ENCODE data around the gene YPEL5. TPM values are rescaled to one million over a fixed set of nuclear protein-coding genes. Genes with fewer than 3 reads are reported as not detected.
"Not testable (repeated sequence)": the region's sequence is repeated elsewhere in the genome, so short reads cannot be mapped to it uniquely, and the experiment has no call there.

The YPEL5 gene
- 71.2 and 108 TPM in 2 replicates for total RNA-seq

DNA sequence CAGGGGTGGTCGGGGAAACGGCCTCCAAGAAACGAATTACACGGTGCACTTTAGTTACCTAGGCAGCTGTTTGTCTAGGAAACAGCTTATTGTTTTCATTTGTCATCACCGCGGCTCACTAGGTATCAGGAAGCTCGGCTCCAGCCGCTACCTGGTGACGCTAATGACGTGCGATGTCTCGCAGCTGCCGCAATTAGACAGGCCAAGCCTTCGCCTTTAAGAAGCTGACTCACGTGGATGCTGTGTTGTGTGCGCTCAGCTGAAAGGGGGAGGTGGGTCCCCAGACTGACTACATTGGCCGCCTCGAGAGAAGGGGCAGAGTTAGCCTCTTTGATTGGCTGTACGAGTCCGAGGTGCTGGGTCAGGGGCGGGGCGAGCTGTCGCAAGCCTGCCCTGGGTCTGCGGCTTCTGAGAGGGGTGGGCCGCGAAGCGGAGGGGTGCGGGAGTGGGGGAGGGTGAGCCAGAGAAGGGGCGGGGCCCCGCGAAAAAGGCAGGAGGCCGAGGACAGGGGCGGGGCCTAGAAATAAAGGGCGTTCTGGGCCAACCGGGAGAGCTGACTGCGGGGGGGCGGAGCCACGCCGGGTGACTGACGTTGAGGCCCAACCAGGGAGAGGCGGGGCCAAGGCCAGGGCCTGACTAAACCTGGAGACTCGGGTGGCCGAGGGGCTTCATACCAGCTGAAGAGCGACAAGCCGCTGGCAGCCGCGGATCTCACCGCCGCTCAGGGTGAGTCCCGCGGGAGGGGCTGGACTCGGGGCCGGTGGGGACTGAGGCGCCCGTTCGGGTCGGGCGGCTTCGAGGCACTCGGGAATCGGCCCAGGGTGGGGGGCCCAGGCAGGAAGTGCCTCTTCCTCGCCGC is at the start of gene YPEL5:
YPEL5 (plus strand) TSS at position 671 of the 859 bp plus-strand sequence. CDS start 9,645 bp downstream, outside the sequence.
- peak; percentile 93 to 99 for DNase-seq (ENCODE audit: low read depth in 2 of 2)

GRCh38 chr2:30098266-30099005 is 48.4 kb upstream of the YPEL5 start:
- DNase-seq (ENCODE audit: low read depth in 2 of 2) = no peak

DNA sequence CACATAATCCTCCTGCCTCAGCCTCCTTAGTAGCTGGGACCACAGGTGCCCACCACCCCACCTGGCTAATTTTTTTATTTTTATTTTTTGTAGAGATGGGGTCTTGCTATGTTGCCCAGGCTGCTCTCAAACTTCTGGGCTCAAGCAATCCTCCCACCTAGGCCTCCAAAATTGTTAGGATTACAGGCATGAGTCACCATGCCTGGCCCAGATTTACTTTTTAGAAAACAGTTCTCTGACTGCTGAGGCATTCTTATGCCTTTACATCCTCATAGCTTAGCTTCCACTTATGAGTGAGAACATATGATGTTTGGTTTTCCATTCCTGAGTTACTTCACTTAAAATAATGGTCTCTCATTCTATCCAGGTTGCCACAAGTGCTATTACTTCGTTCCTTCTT is 47.4 kb upstream of the YPEL5 start:
- DNase-seq (ENCODE audit: low read depth in 2 of 2) = not testable (repeated sequence)

GRCh38 chr2:30100691-30101090 is 46.1 kb upstream of the YPEL5 start:
- not testable (repeated sequence) for DNase-seq (ENCODE audit: low read depth in 2 of 2)

- DNase-seq (ENCODE audit: low read depth in 2 of 2) = no peak
Observed at GRCh38 chr2:30104307-30104706, 42.5 kb upstream of the YPEL5 start.

- DNase-seq (ENCODE audit: low read depth in 2 of 2) = no peak
Observed at GRCh38 chr2:30105556-30105955, 41.3 kb upstream of the YPEL5 start.

DNA sequence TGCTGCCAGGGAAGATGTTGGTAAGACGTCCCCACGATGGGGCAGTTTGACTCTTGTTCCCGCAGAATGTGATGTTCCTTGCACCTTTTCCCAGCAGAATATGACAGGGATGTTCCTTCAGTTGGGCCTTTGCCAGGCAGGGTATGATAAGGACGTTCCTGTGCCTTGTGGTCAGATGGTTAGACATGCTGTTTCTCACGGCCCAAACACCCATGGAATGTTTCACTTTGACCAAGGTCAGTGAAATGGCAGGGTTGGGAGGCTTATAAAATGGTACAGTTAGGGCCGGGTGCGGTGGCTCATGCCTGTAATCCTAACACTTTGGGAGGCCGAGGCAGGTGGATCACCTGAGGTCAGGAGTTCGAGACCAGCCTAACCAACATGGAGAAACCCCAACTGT is 40.3 kb upstream of the YPEL5 start:
- DNase-seq (ENCODE audit: low read depth in 2 of 2) = no peak

DNA sequence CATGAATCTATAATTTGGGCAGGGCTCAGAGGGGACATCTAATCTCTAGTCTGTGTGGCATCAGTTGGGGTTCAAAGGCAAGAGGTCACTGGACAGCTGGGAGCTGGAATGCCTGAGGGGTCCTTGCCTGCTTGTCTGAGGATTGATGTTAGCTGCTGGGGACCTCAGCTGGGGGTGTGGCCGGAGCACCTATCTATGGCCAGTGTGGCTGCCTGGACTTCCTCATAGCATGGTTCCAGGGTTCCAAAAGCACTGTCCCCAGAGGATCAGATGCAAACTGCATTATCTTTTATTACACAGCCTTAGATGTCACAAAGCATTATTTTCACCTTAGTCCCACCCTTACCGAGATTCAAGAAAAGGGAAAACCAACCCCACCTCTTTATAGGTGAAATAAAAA is 38.6 kb upstream of the YPEL5 start:
- no peak for DNase-seq (ENCODE audit: low read depth in 2 of 2)

DNA sequence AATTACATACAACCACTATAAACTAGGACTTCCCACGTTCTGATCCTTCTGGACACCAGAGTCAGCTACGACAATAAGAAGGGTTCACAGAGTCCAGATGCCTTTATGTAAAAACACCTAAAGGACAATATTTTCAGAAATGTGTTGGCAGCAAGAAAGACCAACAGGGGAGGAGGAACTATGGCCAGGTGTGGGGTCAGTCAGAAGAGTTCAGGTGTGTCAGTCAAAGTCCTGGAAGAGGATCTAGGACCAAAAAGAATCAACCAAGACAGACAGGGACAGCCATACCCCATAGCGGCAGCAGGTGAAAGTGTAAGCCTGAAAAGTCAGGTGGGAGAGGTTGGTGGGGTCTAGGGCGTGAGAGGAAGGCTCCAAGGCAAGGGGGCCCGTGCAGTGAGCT is 38.0 kb upstream of the YPEL5 start:
- DNase-seq (ENCODE audit: low read depth in 2 of 2) = no peak

DNA sequence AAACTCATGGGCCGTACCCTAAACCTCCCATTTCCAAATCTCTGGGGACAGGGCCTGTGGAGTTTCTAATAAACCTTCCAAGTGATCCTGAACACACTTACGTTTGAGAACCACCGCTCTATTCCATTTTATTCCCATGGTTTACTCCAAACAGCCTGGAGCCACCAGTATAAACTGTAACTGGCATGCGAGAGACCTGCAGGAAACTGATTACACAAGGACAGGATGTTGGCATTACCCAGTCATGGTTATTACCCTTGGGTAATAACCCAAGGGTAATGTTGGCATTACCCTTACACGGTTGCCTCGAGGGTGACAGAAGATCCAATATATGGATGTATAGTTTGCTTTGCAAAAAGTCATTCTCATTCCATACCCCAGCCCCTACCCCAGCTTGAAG is 37.0 kb upstream of the YPEL5 start:
- DNase-seq (ENCODE audit: low read depth in 2 of 2) = no peak

DNA sequence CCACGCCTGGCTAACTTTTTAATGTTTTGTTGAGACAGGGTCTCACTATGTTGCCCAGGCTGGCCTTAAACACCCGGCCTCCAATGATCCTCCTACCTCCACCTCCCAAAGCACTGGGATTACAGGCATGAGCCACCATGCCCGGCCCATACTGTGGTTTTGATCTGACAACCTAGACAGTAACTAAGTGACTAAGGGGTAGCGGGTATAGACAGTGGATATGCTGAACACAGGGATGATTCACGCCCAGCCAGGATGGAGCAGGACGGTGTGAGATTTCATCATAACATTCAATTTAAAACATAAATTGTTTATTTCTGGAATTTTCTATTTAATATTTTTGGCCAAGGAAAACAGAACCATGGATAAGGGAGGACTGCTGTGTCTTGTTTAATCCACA is 36.0 kb upstream of the YPEL5 start:
- DNase-seq (ENCODE audit: low read depth in 2 of 2) = no peak

GRCh38 chr2:30111186-30111585 is 35.6 kb upstream of the YPEL5 start:
- DNase-seq (ENCODE audit: low read depth in 2 of 2) = not testable (repeated sequence)

GRCh38 chr2:30112561-30112960 is 34.2 kb upstream of the YPEL5 start:
- DNase-seq (ENCODE audit: low read depth in 2 of 2) = no peak

DNA sequence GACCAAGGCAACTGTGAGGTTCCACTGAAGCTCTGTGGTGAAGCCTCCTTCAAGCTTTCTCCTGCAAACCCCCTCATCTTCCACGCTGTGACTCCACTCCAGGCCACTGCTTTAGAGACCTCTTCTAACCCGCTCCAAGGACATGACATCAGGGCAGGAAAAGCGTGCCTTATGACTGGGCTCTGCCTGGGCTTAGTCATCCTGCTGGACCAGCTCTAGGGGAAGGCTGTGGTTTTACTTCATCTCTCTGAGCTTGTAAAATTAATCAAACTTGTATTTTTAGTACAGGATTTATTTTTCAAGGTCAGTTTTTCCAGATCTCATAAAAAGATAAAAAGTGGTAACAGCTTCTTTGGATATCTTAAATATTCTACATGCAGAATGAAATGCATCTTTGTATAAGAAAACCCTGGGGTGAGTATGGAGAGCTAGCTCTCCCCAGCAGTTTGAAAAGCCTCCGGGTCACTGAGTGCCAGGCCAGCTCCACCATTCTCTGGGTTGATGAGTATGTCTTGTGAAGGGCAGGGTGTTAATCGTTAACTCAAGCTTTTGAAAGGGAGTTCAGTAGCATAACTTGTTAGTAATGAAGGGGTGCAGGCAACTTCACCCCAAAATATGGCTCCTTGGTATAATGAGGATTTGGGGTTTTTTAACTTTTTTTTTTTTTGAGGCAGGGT is 33.1 kb upstream of the YPEL5 start:
- DNase-seq (ENCODE audit: low read depth in 2 of 2) = peak in 1 of 2 donors; percentile 45

- DNase-seq (ENCODE audit: low read depth in 2 of 2) = peak; percentile 60 to 70
Observed at GRCh38 chr2:30115141-30115980, 31.4 kb upstream of the YPEL5 start.

- DNase-seq (ENCODE audit: low read depth in 2 of 2) = no peak
Observed at GRCh38 chr2:30115981-30116285, 30.9 kb upstream of the YPEL5 start.

DNA sequence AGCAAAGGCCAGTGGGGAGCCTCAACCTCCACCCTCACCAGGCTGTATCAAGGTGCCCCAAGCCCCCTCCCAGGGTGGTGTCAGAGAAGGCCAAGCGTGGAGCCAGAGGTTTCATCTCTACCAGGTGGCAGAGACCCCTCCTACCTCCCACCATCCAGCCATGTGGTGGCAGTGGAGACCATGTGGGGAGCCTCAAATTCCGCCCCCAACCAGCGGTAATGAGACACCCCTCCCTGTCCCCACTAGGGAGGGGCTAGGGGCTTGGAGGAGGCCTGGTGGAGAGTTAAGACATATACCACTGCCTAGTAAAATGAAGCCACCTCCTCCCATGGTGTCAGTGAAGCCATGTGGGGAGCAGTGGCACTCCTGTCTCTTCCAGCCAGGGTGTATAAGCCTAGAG is 24.4 kb upstream of the YPEL5 start:
- DNase-seq (ENCODE audit: low read depth in 2 of 2) = no peak

- DNase-seq (ENCODE audit: low read depth in 2 of 2) = peak in 1 of 2 donors; percentile 30
Observed at GRCh38 chr2:30127016-30127893, 19.6 kb upstream of the YPEL5 start.

DNA sequence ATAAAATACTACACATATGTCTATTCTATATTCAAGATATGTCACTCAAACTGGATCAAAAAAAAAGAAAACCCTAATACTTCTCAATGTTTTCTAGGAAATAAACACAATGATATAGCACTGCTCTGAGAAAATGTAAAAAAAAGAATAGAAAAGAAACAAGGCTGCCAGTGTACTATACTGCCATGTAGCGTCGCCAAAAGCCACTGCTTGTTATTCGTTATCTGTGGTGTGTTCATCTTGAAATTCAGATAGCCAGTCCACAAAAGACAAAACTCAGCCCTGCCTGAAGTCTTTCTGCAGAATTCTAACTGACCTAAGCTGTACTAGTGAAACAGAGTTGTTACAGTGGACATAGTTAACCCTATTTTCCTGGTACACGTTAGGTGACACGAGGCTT is 12.2 kb upstream of the YPEL5 start:
- DNase-seq (ENCODE audit: low read depth in 2 of 2) = no peak

GRCh38 chr2:30135541-30135940 is 11.3 kb upstream of the YPEL5 start:
- DNase-seq (ENCODE audit: low read depth in 2 of 2) = no peak

Measured in dermis microvascular lymphatic vessel endothelial cell (primary cell).